NB4 (cell line): ENCODE results near the gene DLEC1.

Experiments
- DNase-seq: peaks from one replicate; pipeline ENCODE4 v3.0.0; 2010; ENCODE audit warnings: low read depth
- H3K4me3 ChIP-seq: one replicate; pipeline ENCODE4 v1.5.1; 2011; ENCODE audit warnings: mild to moderate bottlenecking, low read depth, low read length, moderate library complexity
- MYC ChIP-seq: IDR thresholded peaks from 2 replicates; pipeline ENCODE4 v1.6.1; 2011; ENCODE audit warnings: low read depth, low read length
- POLR2A ChIP-seq: IDR thresholded peaks from 2 replicates; pipeline ENCODE4 v1.6.1; 2011; ENCODE audit warnings: mild to moderate bottlenecking; ENCODE audit not compliant: insufficient read length; ENCODE audit errors: extremely low read depth
- TF ChIP-seq, protein P1 (sequence below): IDR thresholded peaks from 2 replicates; pipeline ENCODE4 v1.6.1; 2011; ENCODE audit warnings: low read depth, low read length
- TF ChIP-seq, protein P2 (sequence below): IDR thresholded peaks from one replicate; pipeline ENCODE4 v1.5.1; 2012; ENCODE audit warnings: low read depth, low read length

DLEC1 gene

DNA sequence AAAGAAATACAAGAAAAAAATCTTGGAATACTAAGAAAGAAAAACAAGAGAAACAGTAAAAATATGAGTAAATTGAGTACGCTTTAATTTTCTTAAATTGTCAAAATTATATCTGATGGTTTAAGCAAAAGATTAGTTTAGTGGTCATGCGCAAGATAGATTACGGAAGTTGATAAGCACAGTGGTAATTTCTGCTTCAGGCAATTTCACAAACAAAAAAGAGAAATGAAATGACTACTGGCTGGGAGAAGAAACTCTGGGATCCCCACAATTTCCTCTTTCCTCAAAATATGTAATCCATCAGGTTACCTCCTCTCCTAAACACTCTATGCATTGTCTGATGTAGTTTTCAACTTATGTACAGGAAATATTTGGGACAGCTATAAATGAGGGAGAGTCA lies 108.4 kb downstream of the DLEC1 start:
- H3K4me3 ChIP-seq, result no peak overlapping the region
- DNase-seq, result peak; percentile 75
- TF ChIP-seq, protein P1, sequence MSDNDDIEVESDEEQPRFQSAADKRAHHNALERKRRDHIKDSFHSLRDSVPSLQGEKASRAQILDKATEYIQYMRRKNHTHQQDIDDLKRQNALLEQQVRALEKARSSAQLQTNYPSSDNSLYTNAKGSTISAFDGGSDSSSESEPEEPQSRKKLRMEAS, result no peak
- TF ChIP-seq POLR2A (no peak), MYC (no peak)
- TF ChIP-seq, protein P2, sequence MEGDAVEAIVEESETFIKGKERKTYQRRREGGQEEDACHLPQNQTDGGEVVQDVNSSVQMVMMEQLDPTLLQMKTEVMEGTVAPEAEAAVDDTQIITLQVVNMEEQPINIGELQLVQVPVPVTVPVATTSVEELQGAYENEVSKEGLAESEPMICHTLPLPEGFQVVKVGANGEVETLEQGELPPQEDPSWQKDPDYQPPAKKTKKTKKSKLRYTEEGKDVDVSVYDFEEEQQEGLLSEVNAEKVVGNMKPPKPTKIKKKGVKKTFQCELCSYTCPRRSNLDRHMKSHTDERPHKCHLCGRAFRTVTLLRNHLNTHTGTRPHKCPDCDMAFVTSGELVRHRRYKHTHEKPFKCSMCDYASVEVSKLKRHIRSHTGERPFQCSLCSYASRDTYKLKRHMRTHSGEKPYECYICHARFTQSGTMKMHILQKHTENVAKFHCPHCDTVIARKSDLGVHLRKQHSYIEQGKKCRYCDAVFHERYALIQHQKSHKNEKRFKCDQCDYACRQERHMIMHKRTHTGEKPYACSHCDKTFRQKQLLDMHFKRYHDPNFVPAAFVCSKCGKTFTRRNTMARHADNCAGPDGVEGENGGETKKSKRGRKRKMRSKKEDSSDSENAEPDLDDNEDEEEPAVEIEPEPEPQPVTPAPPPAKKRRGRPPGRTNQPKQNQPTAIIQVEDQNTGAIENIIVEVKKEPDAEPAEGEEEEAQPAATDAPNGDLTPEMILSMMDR, result no peak

DNA sequence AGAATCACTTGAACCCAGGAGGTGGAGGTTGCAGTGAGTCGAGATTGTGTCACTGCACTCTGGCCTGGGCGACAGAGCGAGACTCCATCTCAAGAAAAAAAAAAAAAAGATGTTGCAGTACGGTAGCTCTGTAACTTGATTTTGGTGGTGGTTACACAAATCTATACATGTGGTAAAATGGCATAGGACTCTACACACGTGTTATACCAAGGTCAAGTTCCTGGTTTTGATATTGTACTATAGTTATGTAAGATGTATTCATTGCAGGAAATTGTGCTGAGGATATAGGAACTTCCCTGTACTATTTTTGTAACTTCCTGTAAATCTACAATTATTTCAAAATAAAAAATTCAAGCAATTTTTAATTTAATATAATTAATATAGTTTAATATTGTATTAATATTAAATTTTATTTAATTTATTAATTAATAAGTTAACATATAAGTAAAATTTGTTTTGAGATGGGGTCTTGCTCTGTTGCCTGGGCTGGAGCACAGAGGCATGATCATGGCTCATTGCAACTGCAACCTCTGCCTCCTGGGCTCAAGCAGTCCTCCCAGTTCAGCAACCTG lies 109.4 kb downstream of the DLEC1 start:
- no peak overlapping the region for H3K4me3 ChIP-seq
- TF ChIP-seq, protein P1, result peak; percentile 81
- TF ChIP-seq POLR2A (no peak), MYC (0 out of 2 replicates have a peak, but pooled peaks have one; percentile 14)
- TF ChIP-seq, protein P2, result no peak
- DNase-seq, result peak; percentile 66

DNA sequence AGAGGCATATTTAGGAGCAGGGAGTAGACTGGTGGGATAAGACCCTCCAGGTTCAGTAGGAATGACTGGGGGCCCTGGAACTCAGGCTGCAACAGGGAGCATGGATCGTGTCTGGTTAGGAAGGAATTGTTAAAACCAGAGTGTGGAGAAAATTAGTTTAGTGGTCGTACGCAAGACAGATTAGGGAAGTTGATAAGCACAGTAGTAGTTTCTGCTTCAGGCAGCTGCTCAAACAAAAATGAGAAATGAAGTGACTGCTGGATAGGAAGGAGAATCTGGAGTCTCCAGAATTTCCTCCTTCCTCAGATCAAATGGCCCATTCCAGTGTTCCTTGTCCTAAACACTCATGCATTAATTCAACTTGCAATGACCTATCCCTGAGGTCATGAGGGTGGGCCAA lies 110.7 kb downstream of the DLEC1 start:
- no peak for TF ChIP-seq MYC
- TF ChIP-seq POLR2A, result no peak
- TF ChIP-seq, protein P2, result no peak
- TF ChIP-seq, protein P1, result no peak
- H3K4me3 ChIP-seq, result no peak overlapping the region
- DNase-seq, result peak; percentile 74

DNA sequence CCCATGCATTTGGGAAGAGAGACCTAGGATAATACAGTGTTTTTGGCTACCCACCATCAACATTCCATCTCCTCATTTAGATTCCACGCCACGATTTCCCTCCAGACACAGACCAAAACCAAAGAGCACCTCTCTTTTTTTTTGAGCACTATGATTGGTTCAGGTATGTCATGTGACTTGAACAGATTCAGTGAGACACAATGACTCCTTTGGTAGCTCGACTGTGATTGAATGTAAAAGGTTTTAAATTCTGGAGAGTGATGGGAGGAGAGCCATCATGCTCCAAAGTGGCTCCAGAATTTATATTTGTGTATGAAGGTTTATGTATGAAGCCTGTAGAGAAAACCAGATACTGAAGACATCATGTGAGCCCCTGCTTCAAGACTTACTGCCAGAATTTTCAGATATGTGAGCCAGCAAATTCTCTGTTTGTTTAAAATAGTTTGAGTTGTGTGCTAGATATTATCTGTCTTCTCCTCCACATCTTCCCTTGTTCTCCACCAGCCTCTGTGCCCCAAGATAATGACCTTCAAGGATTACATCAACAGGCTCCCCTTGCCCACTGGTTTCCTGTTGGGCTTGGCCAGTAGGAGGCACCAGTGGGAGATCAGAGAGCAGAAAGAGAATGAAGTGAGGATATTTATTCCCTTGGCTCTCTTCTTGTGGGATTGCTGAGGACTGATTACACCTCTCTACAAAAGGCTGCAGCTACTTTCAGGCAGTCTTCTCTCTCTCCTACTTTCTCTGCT lies 111.9 kb downstream of the DLEC1 start:
- H3K4me3 ChIP-seq, result no peak overlapping the region

DNA sequence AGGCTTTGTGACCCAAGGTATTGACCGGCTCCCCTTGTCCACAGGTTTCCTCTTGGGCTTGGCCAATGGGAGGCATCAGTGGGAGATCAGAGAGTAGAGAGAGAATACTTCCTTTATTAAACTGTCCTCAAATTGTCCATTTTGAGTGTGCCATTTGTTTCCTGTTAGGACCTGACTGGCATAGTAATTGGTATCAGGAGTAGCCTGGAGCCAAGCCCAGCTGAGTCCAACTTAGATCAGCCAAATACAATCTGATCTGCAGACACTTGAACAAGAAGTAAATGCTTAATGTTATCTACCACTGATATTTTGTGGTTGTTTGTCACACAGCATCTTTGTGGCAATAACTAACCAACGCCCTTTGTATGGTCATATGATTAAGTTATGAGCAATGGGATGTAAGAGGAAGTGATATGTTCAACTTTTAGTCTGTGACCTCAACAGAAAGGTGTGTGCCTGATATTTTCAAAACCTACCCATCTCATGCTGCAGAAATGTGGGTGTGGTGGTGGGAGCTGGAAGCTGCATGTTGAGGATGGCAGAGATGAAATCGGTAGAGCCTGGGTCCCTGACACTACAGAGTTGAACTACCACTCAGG lies 112.8 kb downstream of the DLEC1 start:
- no peak for TF ChIP-seq MYC
- TF ChIP-seq, protein P1, result no peak
- TF ChIP-seq, protein P2, result no peak
- TF ChIP-seq POLR2A, result no peak
- H3K4me3 ChIP-seq, result no peak overlapping the region
- peak; percentile 36 for DNase-seq

More for the DNA sequence above, 111.9 kb downstream of the DLEC1 start:
- TF ChIP-seq, protein P2, result peak; percentile 27
- TF ChIP-seq POLR2A, result no peak
- peak; percentile 26 for DNase-seq
